Right atrium auricular region (tissue), 2 donors: ENCODE measurements around the gene TTC22. TPM values are rescaled to one million over a fixed set of nuclear protein-coding genes. Genes with fewer than 3 reads are reported as not detected.

Experiments
- DNase-seq: peaks from one replicate; pipeline ENCODE4 v3.0.0-alpha.2; 2019; ENCODE audit warnings: low spot score
- H3K27ac ChIP-seq, 2 donors: fragments of 200-600 bp; sonication (generic); 1 replicate in 1 of 2; 2 replicates in 1 of 2; pipeline ENCODE4 v1.5.1; 2016 to 2019
- H3K27me3 ChIP-seq, 2 donors: fragments of 200-600 bp; sonication (generic); one replicate each; pipeline versions ENCODE4 v1.5.1 to v1.6.0; 2017 to 2019
- H3K36me3 ChIP-seq: fragments of 200-600 bp; sonication (generic); one replicate; pipeline ENCODE4 v1.5.1; 2016
- H3K4me1 ChIP-seq, 2 donors: fragments of 200-600 bp; sonication (generic); one replicate each; pipeline versions ENCODE4 v1.5.1 to v1.6.0; 2017 to 2019
- H3K4me3 ChIP-seq, 2 donors: fragments of 200-600 bp; sonication (generic); 1 replicate in 1 of 2; 2 replicates in 1 of 2; pipeline ENCODE4 v1.5.1; 2017 to 2019; ENCODE audit warnings: mild to moderate bottlenecking in 1 of 2, moderate library complexity in 1 of 2
- H3K9me3 ChIP-seq, 2 donors: fragments of 200-600 bp; sonication (generic); one replicate each; pipeline ENCODE4 v1.5.1; 2019
- CTCF ChIP-seq, 2 donors: fragments of 200-600 bp; sonication (generic); IDR thresholded peaks; one replicate each; pipeline ENCODE4 v1.5.1; 2019; ENCODE audit warnings: antibody characterized with exemption in 2 of 2
- total RNA-seq, 2 donors: library from RNA; depleted of rRNA; stranded (reverse); fragments of >200 nt; gene quantifications; one replicate each; pipeline ENCODE4 v1.1.0, GENCODE V29; 2016

The TTC22 gene
- total RNA-seq, 2 donors from 2014 or later: 0.43 to 0.70 TPM

- DNase-seq: no peak
- H3K27me3 ChIP-seq: peaks cover 0 to 10% of the 10 kb centered on the region in 2 donors
- H3K36me3 ChIP-seq: no peaks in the 10 kb centered on the region
- no peak overlapping the region for H3K4me3 ChIP-seq
- TF ChIP-seq CTCF (IDR thresholded peaks at IDR 0.05): no peak
- H3K4me1 ChIP-seq: peaks cover 0 to 15% of the 10 kb centered on the region in 2 donors
- H3K27ac ChIP-seq: no peak overlapping the region
- no peaks in the 10 kb centered on the region for H3K9me3 ChIP-seq
Observed at GRCh38 chr1:54804471-54805132, 3.5 kb upstream of the TTC22 start.

GRCh38 chr1:54803761-54804470 is 2.8 kb upstream of the TTC22 start:
- H3K4me1 ChIP-seq: peaks cover 0 to 15% of the 10 kb centered on the region in 2 donors
- no peak overlapping the region for H3K4me3 ChIP-seq
- H3K27me3 ChIP-seq: peaks cover 0 to 10% of the 10 kb centered on the region in 2 donors
- H3K27ac ChIP-seq: no peak overlapping the region
- peak; percentile 66 for DNase-seq
- TF ChIP-seq CTCF (IDR thresholded peaks at IDR 0.05): no peak
- no peaks in the 10 kb centered on the region for H3K9me3 ChIP-seq
- H3K36me3 ChIP-seq: no peaks in the 10 kb centered on the region

- peaks cover 0 to 15% of the 10 kb centered on the region in 2 donors for H3K4me1 ChIP-seq
- no peaks in the 10 kb centered on the region for H3K9me3 ChIP-seq
- peak overlapping the region in 1 of 2 donors; percentile 42 for H3K4me3 ChIP-seq
- DNase-seq: no peak
- peaks cover 0 to 10% of the 10 kb centered on the region in 2 donors for H3K27me3 ChIP-seq
- no peak for TF ChIP-seq CTCF (IDR thresholded peaks at IDR 0.05)
- no peaks in the 10 kb centered on the region for H3K36me3 ChIP-seq
- no peak overlapping the region for H3K27ac ChIP-seq
Observed at GRCh38 chr1:54800041-54800898, 853 bp downstream of the TTC22 start.

GRCh38 chr1:54798769-54799641 is 2.1 kb downstream of the TTC22 start:
- Histone ChIP-seq H3K4me1 (peaks cover 0 to 15% of the 10 kb centered on the region in 2 donors), H3K27ac (no peak overlapping the region), H3K4me3 (no peak overlapping the region), H3K27me3 (peaks cover 0 to 10% of the 10 kb centered on the region in 2 donors), H3K36me3 (no peaks in the 10 kb centered on the region), H3K9me3 (no peaks in the 10 kb centered on the region)
- TF ChIP-seq CTCF (IDR thresholded peaks at IDR 0.05): no peak
- no peak for DNase-seq

GRCh38 chr1:54798206-54798605 is 2.9 kb downstream of the TTC22 start:
- Histone ChIP-seq H3K27me3 (peaks cover 0 to 10% of the 10 kb centered on the region in 2 donors), H3K9me3 (no peaks in the 10 kb centered on the region), H3K36me3 (no peaks in the 10 kb centered on the region), H3K4me3 (no peak overlapping the region), H3K27ac (no peak overlapping the region), H3K4me1 (peaks cover 0 to 15% of the 10 kb centered on the region in 2 donors)
- DNase-seq: no peak
- TF ChIP-seq CTCF (IDR thresholded peaks at IDR 0.05): no peak
